HG02943 (cell line): ENCODE measurements around the gene LIPT1.
A peak's percentile ranks its signal among the peaks of the same experiment; 100 is the strongest.
"Not testable (repeated sequence)": the region's sequence is repeated elsewhere in the genome, so short reads cannot be mapped to it uniquely, and the experiment has no call there.

Experiments
- ATAC-seq: cut with Tn5 transposase; IDR thresholded peaks from one replicate; pipeline ENCODE4 v1.9.1; 2021; ENCODE audit warnings: mild to moderate bottlenecking, low read depth, moderate library complexity; ENCODE audit not compliant: unreplicated experiment

LIPT1 gene

DNA sequence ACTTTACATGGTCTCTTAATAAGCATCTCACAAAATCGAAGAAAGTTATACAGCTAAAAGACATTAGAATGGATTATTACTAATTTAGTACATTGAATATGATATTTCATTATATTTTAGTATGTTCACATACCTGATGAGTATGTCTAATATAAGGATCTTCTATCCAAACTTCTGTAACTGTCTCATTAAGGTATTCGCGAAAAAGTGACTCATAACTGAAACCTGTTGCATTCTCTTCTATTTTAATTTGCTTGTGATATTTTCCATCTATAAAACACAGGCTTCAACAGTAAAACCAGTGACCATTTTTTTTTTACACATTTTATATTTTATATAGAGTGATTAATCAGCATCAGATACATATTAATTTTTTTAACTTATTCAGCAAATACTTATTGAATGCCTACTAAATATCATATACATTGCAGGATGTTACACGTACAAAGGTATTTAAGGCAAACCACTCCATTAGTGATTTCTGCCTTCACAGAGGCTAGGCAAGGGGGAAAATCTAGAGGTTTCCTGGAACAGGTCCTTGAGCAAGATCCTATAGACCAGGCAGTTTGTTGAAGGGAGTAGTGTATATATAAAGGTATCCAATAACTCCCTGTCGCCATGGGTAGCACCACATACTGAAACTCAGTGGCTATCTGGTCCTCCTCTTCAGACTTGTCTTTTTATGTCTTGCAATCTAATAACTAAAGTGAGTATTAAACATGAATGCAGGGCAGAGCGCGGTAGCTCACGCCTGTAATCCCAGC lies 16.8 kb downstream of the LIPT1 start:
- no peak for ATAC-seq

DNA sequence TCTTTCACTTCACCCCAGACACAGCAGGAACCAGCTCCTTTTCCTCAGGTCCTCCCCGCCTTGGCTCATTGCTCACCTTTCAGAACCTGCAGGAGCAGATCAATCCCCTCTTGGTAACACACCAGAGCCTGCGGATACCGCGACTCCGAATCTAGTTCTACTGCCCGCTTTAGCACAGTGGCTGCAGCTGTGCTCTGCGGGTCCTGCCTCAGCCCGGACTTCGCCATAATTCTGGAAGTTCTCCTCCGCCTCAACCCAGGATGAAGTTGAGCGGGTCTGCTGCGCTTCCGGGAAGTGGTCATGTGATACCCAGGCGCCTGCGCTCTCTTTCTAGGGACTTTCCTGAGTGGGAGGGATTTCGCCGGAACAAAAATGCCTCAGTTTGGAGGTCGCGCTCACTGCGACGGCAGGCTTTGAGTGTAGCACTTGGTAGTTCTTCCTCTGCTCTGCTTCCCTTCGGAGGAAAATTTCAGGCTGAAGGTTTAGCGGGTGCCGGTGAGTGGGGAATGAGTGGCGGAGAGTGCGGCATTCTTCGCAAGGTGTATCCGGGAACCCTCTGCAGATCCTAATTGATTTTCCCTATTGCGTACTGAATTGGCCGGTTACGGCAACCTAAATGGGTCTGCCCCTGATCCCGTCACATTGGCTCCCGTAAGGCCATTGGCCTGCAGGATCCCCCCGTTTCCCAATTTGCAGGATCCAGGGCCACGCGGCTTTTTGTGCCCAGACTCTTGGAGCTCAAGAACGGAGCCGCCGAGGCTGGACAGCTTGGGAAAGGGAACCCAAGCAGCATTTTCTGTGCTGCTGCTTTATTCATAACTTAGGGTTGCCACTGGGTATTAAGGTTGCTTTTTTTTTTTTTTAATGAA lies 26.2 kb downstream of the LIPT1 start, which contains the start of the genes MITD1 and MRPL30:
TSS of gene MITD1 (minus strand) at position 304 of the 869 bp plus-strand sequence. CDS start at position 227, 77 bp downstream.
TSS of gene MRPL30 (plus strand) at position 430 of the 869 bp plus-strand sequence. CDS start 5,020 bp downstream, outside the sequence.
- peak; percentile 90 for ATAC-seq

DNA sequence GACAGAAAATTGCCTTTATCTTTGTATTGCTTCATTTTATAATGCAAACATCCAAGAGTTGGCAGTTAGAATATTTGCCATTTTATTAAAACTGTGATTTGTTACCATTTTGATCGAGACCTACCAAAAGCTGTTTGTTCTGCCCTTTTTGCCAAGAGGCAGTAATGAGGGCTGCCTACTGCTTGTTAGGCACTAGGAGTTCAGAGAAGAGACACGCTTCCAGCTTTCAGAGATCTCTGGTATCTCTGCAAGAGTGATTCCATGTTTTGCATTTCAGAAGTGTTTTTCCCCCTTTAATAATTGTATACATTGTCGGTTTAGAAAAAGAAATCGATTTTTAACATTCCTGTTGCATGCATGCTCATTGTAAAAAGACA lies 26.8 kb downstream of the LIPT1 start:
- no peak for ATAC-seq

DNA sequence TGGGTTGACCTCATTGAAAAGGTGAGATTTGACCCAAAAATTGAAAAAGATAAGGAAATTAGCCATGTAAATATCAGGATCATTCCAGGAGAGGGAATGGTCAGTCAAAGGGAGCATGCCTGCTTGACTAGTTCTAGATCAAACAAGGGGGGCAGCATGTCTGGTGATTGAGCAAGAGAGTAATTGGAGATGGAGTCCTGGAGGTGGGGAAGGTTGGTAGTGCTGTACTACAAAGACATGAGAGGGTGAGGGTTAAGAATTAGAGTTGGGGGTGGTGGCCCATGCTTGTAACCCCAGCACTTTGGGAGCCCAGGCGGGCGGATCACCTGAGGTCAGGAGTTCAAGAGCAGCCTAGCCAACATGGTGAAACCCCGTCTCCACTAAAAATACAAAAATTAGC lies 28.3 kb downstream of the LIPT1 start:
- ATAC-seq, result no peak

DNA sequence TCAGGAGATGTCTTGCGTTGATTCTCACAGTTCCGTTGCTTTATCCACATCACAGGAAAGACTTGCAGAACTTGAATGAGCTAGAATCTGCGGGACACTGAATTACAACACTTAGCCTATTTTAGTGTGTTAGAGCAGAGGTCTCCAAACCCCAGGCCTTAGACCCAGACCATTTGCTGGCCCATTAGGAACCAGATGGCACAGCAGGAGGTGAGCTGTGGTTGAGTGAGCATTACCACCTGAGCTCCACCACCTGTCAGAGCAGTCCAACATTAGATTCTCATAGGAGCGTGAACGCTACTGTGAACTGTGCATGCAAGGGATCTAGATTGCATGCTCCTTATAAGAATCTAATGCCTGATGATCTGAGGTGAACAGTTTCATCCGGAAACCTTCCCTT lies 30.0 kb downstream of the LIPT1 start:
- no peak for ATAC-seq

DNA sequence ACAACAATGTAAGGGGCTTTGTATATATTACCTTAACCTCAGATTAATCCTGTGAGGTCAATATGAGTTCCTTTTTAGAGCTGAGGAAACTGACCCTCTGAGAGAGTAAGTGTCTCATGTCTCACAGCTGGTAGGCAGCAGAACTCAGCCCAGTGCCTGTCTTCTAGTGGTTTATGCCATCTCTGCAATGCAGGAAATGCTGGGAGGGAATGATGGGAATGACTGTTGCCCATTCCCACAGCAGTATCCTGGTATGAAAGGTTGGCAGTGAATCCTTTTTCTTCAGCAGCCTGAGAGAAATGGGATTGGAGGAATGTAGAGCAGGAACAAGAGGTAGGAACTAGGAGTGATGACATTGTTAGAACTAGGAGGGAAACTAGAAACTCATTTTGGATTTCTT lies 32.2 kb downstream of the LIPT1 start:
- ATAC-seq, result no peak

DNA sequence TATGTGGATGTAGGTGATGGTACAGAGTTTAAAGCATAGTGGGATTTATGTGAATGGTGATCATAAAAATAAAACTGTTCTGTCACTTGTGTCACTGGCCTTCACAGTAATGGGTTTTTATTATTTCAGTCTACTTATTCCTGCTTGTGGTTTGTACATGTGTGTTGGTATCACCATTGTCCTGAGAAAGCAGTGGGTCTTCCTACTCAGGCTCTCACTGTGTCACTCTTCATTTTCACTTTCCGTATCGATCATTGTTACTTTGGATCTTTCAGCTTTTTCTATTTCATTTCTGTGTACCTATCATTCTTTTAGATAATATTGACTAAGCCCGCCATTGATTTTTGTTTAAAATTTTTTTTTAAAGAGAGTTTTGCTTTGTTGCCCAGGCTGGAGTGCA lies 33.6 kb downstream of the LIPT1 start:
- no peak for ATAC-seq

DNA sequence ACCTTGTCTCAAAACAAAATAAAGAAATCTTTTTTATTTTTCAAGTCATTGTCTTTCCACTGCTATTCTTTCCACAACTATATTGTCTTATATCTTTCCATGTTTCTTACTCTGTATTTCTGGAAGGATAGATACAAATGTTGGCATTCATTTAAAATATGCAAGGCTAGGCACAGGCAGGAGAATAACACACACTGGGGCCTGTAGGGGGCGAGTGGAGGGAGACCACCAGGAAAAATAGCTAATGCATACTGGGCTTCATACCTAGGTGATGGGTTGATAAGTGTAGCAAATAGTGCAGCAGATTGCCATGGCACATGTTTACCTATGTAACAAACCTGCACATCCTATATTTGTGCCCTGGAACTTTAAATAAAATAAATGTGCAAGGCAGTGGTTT lies 35.8 kb downstream of the LIPT1 start:
- ATAC-seq, result no peak

DNA sequence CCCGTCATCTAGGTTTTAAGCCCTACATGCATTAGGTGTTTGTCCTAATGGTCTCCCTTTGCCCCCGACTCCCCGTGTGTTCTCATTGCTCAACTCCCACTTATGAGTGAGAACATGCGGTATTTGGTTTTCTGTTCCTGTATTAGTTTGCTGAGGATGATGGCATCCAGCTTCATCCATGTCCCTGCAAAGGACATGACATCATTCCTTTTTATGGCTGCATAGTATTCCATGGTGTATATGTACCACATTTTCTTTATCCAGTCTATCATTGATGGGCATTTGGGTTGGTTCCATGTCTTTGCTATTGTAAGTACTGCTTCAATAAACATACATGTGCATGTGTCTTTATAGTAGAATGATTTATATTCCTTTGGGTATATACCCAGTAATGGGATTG lies 37.6 kb downstream of the LIPT1 start:
- not testable (repeated sequence) for ATAC-seq

DNA sequence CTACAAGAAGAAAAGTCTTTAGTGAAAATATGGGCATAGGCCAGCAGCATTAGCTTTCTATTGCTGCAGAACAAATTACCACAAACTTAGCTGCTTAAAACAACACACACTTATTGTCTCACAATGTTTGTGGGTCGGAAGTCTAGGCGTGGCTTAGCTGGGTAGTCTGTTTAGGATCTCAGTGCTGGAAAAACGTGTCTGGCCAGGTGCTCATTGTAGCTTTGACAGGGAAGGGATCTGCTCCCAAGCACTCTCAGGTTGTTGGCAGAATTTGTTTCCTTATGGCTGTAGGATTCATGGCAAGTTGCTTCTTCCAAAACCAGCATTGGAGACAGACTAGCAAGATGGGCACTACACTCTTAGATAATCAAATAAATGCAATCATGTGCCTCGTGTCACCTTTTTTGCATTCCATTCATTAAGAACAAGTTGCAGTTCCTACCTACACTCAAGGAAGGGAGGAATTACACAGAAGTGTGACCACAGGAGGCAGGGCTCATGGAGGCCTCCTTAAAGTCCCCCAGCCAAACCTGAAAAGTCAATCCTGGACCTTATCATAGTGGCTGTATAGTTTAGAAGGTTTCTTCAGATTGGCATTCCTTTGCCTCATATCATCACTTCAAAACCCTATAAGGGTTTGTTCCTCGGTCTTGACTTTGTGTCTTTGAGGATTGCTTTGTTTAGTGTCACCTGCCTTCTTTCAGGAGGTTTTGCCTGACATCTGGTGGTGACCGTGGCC lies 43.5 kb downstream of the LIPT1 start:
- no peak for ATAC-seq

DNA sequence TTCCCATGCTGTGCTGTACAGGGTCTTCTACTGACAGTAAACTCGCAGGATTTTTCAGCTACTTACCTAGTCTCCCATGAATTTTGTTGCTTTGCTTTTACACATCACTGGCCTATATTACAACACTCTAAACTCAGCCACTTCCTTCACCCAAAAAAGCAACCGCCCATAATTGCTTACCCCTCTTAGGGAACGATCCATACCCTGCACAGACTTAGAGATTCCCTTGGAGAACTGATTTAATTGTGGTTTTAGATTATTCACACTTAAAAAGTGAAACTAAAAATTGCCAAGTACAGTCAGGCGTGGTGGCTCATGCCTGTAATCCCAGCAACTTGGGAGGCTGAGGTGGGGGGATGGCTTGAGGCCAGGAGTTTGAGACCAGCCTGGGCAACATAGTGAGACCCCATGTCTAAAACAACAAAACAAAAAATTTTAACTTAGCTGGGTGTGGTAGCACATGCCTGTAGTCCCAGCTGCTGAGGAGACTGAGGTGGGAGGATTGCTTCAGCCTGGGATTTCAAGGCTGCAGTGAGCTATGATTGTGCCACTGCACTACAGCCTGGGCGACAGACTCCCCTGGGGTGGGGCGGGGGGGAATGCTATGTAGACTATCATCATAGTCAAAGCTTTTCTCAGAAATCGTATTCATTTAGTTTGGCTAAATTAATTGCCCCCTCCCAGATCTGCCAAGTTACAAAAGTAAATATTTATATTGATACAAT lies 45.5 kb downstream of the LIPT1 start:
- ATAC-seq, result no peak

DNA sequence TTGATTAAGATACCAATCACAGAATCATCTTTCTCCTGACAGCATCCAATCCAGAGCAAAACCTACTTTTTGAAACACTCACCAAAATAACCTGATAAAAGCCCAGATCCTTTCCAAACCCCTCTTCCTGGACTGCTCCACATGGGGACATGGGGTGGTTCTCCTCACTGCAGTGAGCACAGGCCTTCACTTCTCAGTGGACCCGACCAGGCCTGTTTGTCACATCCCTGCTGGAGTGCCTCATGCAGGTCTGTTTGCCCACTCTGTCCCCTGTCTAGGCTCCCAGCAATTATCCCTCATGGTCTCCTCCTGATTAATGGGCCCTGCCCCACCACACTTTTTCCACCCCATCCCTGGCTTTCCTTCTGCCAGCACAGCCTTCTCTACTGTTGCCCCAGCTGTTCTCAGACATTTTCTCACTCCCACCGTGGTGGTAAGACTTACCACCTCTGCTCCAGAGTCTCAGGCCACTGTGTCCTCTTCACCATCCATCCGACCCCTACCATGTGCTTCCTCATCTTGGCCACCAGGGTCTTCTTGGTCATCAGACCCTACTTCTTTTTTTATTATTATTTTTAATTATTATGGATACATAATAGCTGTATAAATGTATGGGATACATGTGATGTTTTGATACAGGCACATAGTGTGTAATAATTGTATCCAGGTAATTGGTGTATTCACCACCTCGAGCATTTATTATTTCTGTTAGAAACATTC lies 47.4 kb downstream of the LIPT1 start:
- no peak for ATAC-seq

DNA sequence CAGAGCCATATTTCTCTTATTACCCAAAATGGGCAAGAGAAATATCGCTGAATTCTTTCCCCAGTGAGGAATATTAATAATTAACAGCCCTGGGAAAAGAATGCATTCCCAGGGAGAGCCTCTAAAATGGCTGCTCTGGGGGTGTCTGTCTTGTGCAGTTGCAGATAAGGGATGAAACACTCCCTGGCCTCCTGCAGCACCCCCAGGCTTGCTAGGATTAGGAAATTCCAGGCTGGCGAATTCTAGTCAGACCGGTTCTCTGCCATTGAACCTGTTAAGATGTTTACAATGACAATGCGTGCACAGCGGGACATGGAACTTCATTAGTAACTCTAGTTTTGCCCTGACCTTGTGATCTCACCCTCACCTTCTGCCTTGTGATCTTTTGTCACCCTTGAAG lies 50.7 kb downstream of the LIPT1 start:
- no peak for ATAC-seq
